Measurements from ENCODE around the gene HELZ.

- TF ChIP-seq POLR2A (IDR thresholded peaks at IDR 0.05; ENCODE audit: low read depth, low read length), result no peak
- TF ChIP-seq POLR2AphosphoS5 (IDR thresholded peaks at IDR 0.05; ENCODE audit: low read depth, low read length), result no peak
- TF ChIP-seq TAF1 (IDR thresholded peaks at IDR 0.05; ENCODE audit: borderline replicate concordance, low read depth, low read length), result no peak
These were observed 5.4 kb downstream of the HELZ start for GRCh38 chr17:67239597-67239996.

All from GM12892 (cell line).